Right lobe of liver (tissue), 6 donors: ENCODE results near the gene LUZP1. TPM values are rescaled to one million over a fixed set of nuclear protein-coding genes. Genes with fewer than 3 reads are reported as not detected.

Source experiments
- ATAC-seq, 4 donors: fragments of 200-7000 bp; cut with Tn5 transposase; one replicate each; pipeline ENCODE4 v1.9.1; 2020; ENCODE audit warnings: mild to moderate bottlenecking in 4 of 4, moderate library complexity in 4 of 4
- DNase-seq, 3 donors: peaks; one replicate each; pipeline ENCODE4 v3.0.0-alpha.2; 2020
- H3K27ac ChIP-seq, 3 donors: fragments of 200-600 bp; one replicate each; pipeline ENCODE4 v1.8.0; 2022
- H3K27me3 ChIP-seq, 2 donors: fragments of 200-600 bp; one replicate each; pipeline ENCODE4 v1.8.0; 2022
- H3K36me3 ChIP-seq, 4 donors: fragments of 200-600 bp; sonication (generic) in 1 of 4; one replicate each; pipeline versions ENCODE4 v1.5.1 to v1.8.0; 2017 to 2022; ENCODE audit warnings: control low read depth in 1 of 4
- H3K4me1 ChIP-seq, 4 donors: fragments of 200-600 bp; sonication (generic) in 1 of 4; one replicate each; pipeline versions ENCODE4 v1.5.1 to v1.8.0; 2017 to 2022; ENCODE audit warnings: control low read depth in 1 of 4
- H3K4me3 ChIP-seq, 3 donors: fragments of 200-600 bp; one replicate each; pipeline ENCODE4 v1.8.0; 2022
- H3K9me3 ChIP-seq, 4 donors: fragments of 200-600 bp; sonication (generic) in 1 of 4; one replicate each; pipeline versions ENCODE4 v1.5.1 to v1.8.0; 2017 to 2022; ENCODE audit warnings: control low read depth in 1 of 4
- CTCF ChIP-seq, 4 donors: fragments of 200-600 bp in 3 of 4; fragments of 450-650 bp in 1 of 4; IDR thresholded peaks; one replicate each; pipeline versions ENCODE4 v1.5.1 to v1.8.0; 2016 to 2022; ENCODE audit warnings: antibody characterized with exemption in 4 of 4, mild to moderate bottlenecking in 2 of 4
- POLR2A ChIP-seq: fragments of 450-650 bp; IDR thresholded peaks from one replicate; pipeline ENCODE4 v1.6.1; 2017; ENCODE audit warnings: antibody characterized with exemption, mild to moderate bottlenecking
- WGBS: methylation state at CpG from one replicate; pipeline ENCODE4 v1.1.6; 2018; ENCODE audit warnings: low coverage, low lambda C conversion rate; ENCODE audit not compliant: insufficient coverage; ENCODE audit errors: missing lambda C conversion rate; 5-methylcytosine and 5-hydroxymethylcytosine counted together
- intact Hi-C, 2 donors: fragments of 100-400 bp; cut with DNase I; formaldehyde crosslinking; loops; one replicate each; pipeline versions ENCODE4 v1.11.2 to v1.14.1; 2022
- total RNA-seq, 6 experiments: library from RNA; depleted of rRNA in 2 of 6; stranded (reverse); fragments of >200 nt in 2 of 6; fragmentation: NEBNext Ultra II Directional in 3 of 6; extraction: Animal tissue kit (Norgen Biotek cat#: 25700) in 3 of 6; gene quantifications; one replicate each; pipeline versions ENCODE4 v1.1.0 to v1.2.4, GENCODE V29; 2016 to 2023
- donor health status: DM: no; HTN: yes; CAD: no.
- donor health status: DM: no; HTN: no; CAD: no.
- donor health status: DM: no; HTN: no; CAD: no.
- donor health status: DM: no; HTN: yes; CAD: no.
- donor health status: DM: no; HTN: yes; CAD: no.

LUZP1 gene
- total RNA-seq, 6 experiments from 2014 or later, result 4.1 to 8.0 (median 6.1) TPM

GRCh38 chr1:23171181-23171755 lies 2.6 kb upstream of the LUZP1 start:
- no peaks in the 10 kb centered on the region for H3K9me3 ChIP-seq
- no peak for DNase-seq
- intact Hi-C loops, result no loop called here
- H3K4me1 ChIP-seq, result peaks cover 0 to 5% (median 0%) of the 10 kb centered on the region in 4 donors
- no peaks in the 10 kb centered on the region for H3K27me3 ChIP-seq
- no peak overlapping the region for H3K4me3 ChIP-seq
- H3K36me3 ChIP-seq, result no peaks in the 10 kb centered on the region
- no peak for ATAC-seq
- 58% methylated on average over 3 of the region's 4 CpGs for WGBS
- TF ChIP-seq CTCF (IDR thresholded peaks at IDR 0.05) (no peak), POLR2A (no peak)
- H3K27ac ChIP-seq, result no peak overlapping the region

GRCh38 chr1:23169727-23170335 lies 1.2 kb upstream of the LUZP1 start:
- intact Hi-C loops, result no loop called here
- Histone ChIP-seq H3K9me3 (no peaks in the 10 kb centered on the region), H3K27me3 (no peaks in the 10 kb centered on the region), H3K36me3 (no peaks in the 10 kb centered on the region), H3K27ac (no peak overlapping the region), H3K4me3 (no peak overlapping the region), H3K4me1 (peaks cover 0 to 5% (median 0%) of the 10 kb centered on the region in 4 donors)
- DNase-seq (no peak), ATAC-seq (peak in 2 of 4 donors; percentile 15 to 18)
- WGBS, result 78% methylated on average over 5 of the region's 5 CpGs
- no peak for TF ChIP-seq POLR2A
- no peak for TF ChIP-seq CTCF (IDR thresholded peaks at IDR 0.05)

GRCh38 chr1:23169195-23169575 lies 529 bp upstream of the LUZP1 start:
- 70% methylated on average over 9 of the region's 14 CpGs for WGBS

GRCh38 chr1:23168079-23168444 lies 594 bp downstream of the LUZP1 start:
- peak overlapping the region; percentile 67 to 87 (median 76) for H3K27ac ChIP-seq
- no peaks in the 10 kb centered on the region for H3K27me3 ChIP-seq
- H3K9me3 ChIP-seq, result no peaks in the 10 kb centered on the region
- H3K36me3 ChIP-seq, result no peaks in the 10 kb centered on the region
- intact Hi-C loops, result no loop called here
- peaks cover 0 to 5% (median 0%) of the 10 kb centered on the region in 4 donors for H3K4me1 ChIP-seq
- TF ChIP-seq POLR2A (no peak), CTCF (IDR thresholded peaks at IDR 0.05) (no peak)
- peak; percentile 42 to 59 (median 56) for ATAC-seq
- H3K4me3 ChIP-seq, result peak overlapping the region; percentile 82 to 86 (median 85)
- 0% methylated on average over 11 of the region's 49 CpGs for WGBS
- DNase-seq, result peak; percentile 55 to 65 (median 63)

More at GRCh38 chr1:23169195-23169575, 529 bp upstream of the LUZP1 start:
- Histone ChIP-seq H3K27ac (no peak overlapping the region), H3K9me3 (no peaks in the 10 kb centered on the region), H3K27me3 (no peaks in the 10 kb centered on the region), H3K36me3 (no peaks in the 10 kb centered on the region), H3K4me3 (peak overlapping the region in 2 of 3 donors; percentile 82 to 85), H3K4me1 (peaks cover 0 to 5% (median 0%) of the 10 kb centered on the region in 4 donors)
- DNase-seq (no peak), ATAC-seq (no peak)
- intact Hi-C loops, result no loop called here
- TF ChIP-seq CTCF (IDR thresholded peaks at IDR 0.05), result no peak
